Measurements from ENCODE around the gene DDX51.

- TF ChIP-seq, protein P1, sequence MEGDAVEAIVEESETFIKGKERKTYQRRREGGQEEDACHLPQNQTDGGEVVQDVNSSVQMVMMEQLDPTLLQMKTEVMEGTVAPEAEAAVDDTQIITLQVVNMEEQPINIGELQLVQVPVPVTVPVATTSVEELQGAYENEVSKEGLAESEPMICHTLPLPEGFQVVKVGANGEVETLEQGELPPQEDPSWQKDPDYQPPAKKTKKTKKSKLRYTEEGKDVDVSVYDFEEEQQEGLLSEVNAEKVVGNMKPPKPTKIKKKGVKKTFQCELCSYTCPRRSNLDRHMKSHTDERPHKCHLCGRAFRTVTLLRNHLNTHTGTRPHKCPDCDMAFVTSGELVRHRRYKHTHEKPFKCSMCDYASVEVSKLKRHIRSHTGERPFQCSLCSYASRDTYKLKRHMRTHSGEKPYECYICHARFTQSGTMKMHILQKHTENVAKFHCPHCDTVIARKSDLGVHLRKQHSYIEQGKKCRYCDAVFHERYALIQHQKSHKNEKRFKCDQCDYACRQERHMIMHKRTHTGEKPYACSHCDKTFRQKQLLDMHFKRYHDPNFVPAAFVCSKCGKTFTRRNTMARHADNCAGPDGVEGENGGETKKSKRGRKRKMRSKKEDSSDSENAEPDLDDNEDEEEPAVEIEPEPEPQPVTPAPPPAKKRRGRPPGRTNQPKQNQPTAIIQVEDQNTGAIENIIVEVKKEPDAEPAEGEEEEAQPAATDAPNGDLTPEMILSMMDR (IDR thresholded peaks at IDR 0.05), result no peak
- no peak for TF ChIP-seq EZH2 (IDR thresholded peaks at IDR 0.05; ENCODE audit: borderline replicate concordance, insufficient read depth, low read depth, low read length, poor library complexity, severe bottlenecking)
Measured at GRCh38 chr12:132164426-132164825, 20.3 kb upstream of the DDX51 start.

Data from B cell (primary cell).